Pons (tissue), 1 donor: ENCODE measurements around the gene STRA6.

Experiments
- DNase-seq: peaks from one replicate; pipeline ENCODE4 v3.0.0-alpha.2; 2016; ENCODE audit warnings: low spot score

The STRA6 gene

GRCh38 chr15:74227968-74228722 is 25.6 kb upstream of the STRA6 start:
- DNase-seq, result no peak

GRCh38 chr15:74226761-74227540 is 24.4 kb upstream of the STRA6 start:
- no peak for DNase-seq

- no peak for DNase-seq
Measured at GRCh38 chr15:74225928-74226327, 23.3 kb upstream of the STRA6 start.

GRCh38 chr15:74222240-74223119 is 19.9 kb upstream of the STRA6 start:
- no peak for DNase-seq

GRCh38 chr15:74221399-74222239 is 19.0 kb upstream of the STRA6 start:
- no peak for DNase-seq

- DNase-seq, result no peak
Measured at GRCh38 chr15:74220475-74221248, 18.1 kb upstream of the STRA6 start.

GRCh38 chr15:74217907-74218885 is 15.6 kb upstream of the STRA6 start:
- DNase-seq, result no peak

- no peak for DNase-seq
Measured at GRCh38 chr15:74216949-74217348, 14.4 kb upstream of the STRA6 start.

- DNase-seq, result no peak
Measured at GRCh38 chr15:74215958-74216357, 13.4 kb upstream of the STRA6 start.

GRCh38 chr15:74214324-74215021 is 11.9 kb upstream of the STRA6 start:
- no peak for DNase-seq

- DNase-seq, result no peak
Measured at GRCh38 chr15:74213858-74214284, 11.3 kb upstream of the STRA6 start.

- no peak for DNase-seq
Measured at GRCh38 chr15:74212494-74212893, 9.9 kb upstream of the STRA6 start.

GRCh38 chr15:74211656-74212055 is 9.1 kb upstream of the STRA6 start:
- DNase-seq, result no peak

- no peak for DNase-seq
Measured at GRCh38 chr15:74210729-74211128, 8.1 kb upstream of the STRA6 start.

GRCh38 chr15:74209997-74210671 is 7.5 kb upstream of the STRA6 start:
- no peak for DNase-seq

- no peak for DNase-seq
Measured at GRCh38 chr15:74209560-74209958, 7.0 kb upstream of the STRA6 start.

GRCh38 chr15:74208901-74209559 is 6.4 kb upstream of the STRA6 start:
- no peak for DNase-seq

GRCh38 chr15:74208496-74208895 is 5.9 kb upstream of the STRA6 start:
- DNase-seq, result no peak
